Fibroblast of mammary gland (primary cell): ENCODE results near the gene SKI.

Experiments used
- DNase-seq: peaks from one replicate; pipeline ENCODE4 v3.0.0-alpha.2; 2010; ENCODE audit warnings: low read depth
- H3K4me3 ChIP-seq: 2 replicates; pipeline ENCODE4 v1.5.1; 2011; ENCODE audit warnings: low read depth, mild to moderate bottlenecking, low read length, moderate library complexity; ENCODE audit not compliant: control insufficient read depth
- CTCF ChIP-seq: conservative IDR thresholded peaks from 2 replicates; pipeline ENCODE4 v1.5.1; 2011; ENCODE audit warnings: low read depth, low read length, inconsistent platforms; ENCODE audit not compliant: control insufficient read depth, insufficient read depth

SKI gene

GRCh38 chr1:2337081-2337480, 109.0 kb downstream of the SKI start:
- no peak for TF ChIP-seq CTCF
- no peak for DNase-seq
- no peak overlapping the region for H3K4me3 ChIP-seq

- no peak for DNase-seq
- TF ChIP-seq CTCF, result no peak
- no peak overlapping the region for H3K4me3 ChIP-seq
Observed at GRCh38 chr1:2337501-2337900, 109.4 kb downstream of the SKI start.

- DNase-seq, result no peak
- H3K4me3 ChIP-seq, result no peak overlapping the region
- no peak for TF ChIP-seq CTCF
Observed at GRCh38 chr1:2339206-2340085, 111.3 kb downstream of the SKI start.

- no peak overlapping the region for H3K4me3 ChIP-seq
- no peak for DNase-seq
- no peak for TF ChIP-seq CTCF
Observed at GRCh38 chr1:2340086-2340917, 112.2 kb downstream of the SKI start.

- TF ChIP-seq CTCF, result no peak
- H3K4me3 ChIP-seq, result no peak overlapping the region
- DNase-seq, result no peak
Observed at GRCh38 chr1:2340918-2341254, 112.8 kb downstream of the SKI start.

- H3K4me3 ChIP-seq, result no peak overlapping the region
- no peak for TF ChIP-seq CTCF
- DNase-seq, result no peak
Observed at GRCh38 chr1:2341706-2342383, 113.7 kb downstream of the SKI start.
